OCI-LY7 (cell line): ENCODE data around the gene ZNF786.

Source experiments
- CTCF ChIP-seq: fragments of 200-600 bp; sonication (generic); conservative IDR thresholded peaks from 2 replicates; pipeline ENCODE4 v1.5.1; 2014; ENCODE audit warnings: mild to moderate bottlenecking, antibody characterized with exemption, low read length, moderate library complexity, mixed read lengths
- EZH2phosphoT487 ChIP-seq: fragments of 200-600 bp; sonication (generic); IDR thresholded peaks from 2 replicates; pipeline ENCODE4 v1.6.1; 2018; ENCODE audit warnings: low read depth, borderline replicate concordance, mild to moderate bottlenecking, mixed run types, antibody characterized with exemption, low read length, moderate library complexity, mixed read lengths

GRCh38 chr7:149022756-149023360, 67.7 kb downstream of the ZNF786 start:
- TF ChIP-seq CTCF (no peak), EZH2phosphoT487 (no peak)
